GM23248 (cell line): ENCODE data around the gene SLC8A1.

Experiments
- EZH2 ChIP-seq: fragments of 200-600 bp; sonication (generic); IDR thresholded peaks from 2 replicates; pipeline ENCODE4 v1.6.1; 2018; ENCODE audit warnings: antibody characterized with exemption, mild to moderate bottlenecking; ENCODE audit not compliant: insufficient read depth, poor library complexity, severe bottlenecking
- EZH2phosphoT487 ChIP-seq: fragments of 200-600 bp; sonication (generic); IDR thresholded peaks from 2 replicates; pipeline ENCODE4 v1.6.1; 2018; ENCODE audit warnings: antibody characterized with exemption, moderate library complexity, mild to moderate bottlenecking, low read depth; ENCODE audit not compliant: insufficient read depth

DNA sequence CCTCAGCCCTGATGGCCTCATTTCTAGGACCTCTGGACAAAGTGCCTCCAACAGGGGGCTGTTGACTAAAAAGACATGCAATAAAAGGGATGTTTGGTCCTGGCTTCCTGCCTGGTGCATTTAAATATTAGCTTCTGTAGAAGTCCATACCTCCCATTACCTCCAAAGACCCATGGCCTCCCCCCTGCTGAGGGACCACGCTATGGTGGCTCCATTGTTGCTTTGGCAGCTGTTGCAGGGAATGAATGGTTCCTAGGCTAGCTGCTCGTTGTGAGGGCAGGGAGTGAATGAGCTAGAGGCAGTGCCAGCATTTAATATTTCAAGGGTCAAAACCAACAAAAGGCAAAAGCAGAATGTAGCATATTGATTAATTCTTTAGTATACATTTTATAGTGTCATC, 285.9 kb downstream of the SLC8A1 start:
- TF ChIP-seq EZH2 = no peak
- no peak for TF ChIP-seq EZH2phosphoT487
